WI38 (cell line): Measurements from ENCODE around the gene PSD.

Experiments
- H3K4me3 ChIP-seq: 2 replicates; pipeline ENCODE4 v1.5.1; 2011; ENCODE audit warnings: low read depth, mild to moderate bottlenecking, control low read depth, low read length
- CTCF ChIP-seq: IDR thresholded peaks from 2 replicates; pipeline ENCODE4 v1.5.1; 2012; ENCODE audit warnings: low read depth, mild to moderate bottlenecking, control low read depth, low read length

PSD gene

GRCh38 chr10:102423372-102423968 lies 4.9 kb upstream of the PSD start:
- TF ChIP-seq CTCF = no peak
- H3K4me3 ChIP-seq = no peak overlapping the region

GRCh38 chr10:102422545-102423129 lies 4.1 kb upstream of the PSD start:
- TF ChIP-seq CTCF = peak; percentile 82

GRCh38 chr10:102421757-102422512 lies 3.4 kb upstream of the PSD start:
- TF ChIP-seq CTCF = no peak
- H3K4me3 ChIP-seq = peak overlapping the region; percentile 90

More at GRCh38 chr10:102422545-102423129, 4.1 kb upstream of the PSD start:
- H3K4me3 ChIP-seq = peak overlapping the region; percentile 90; the same call in 1 of the 2 replicates

- H3K4me3 ChIP-seq = peak overlapping the region; percentile 90
- TF ChIP-seq CTCF = no peak
Measured at GRCh38 chr10:102421507-102421756, 2.8 kb upstream of the PSD start.

GRCh38 chr10:102420714-102421506 lies 2.3 kb upstream of the PSD start, which contains the start of gene FBXL15:
Gene FBXL15, plus strand, starts transcription at chr10:102420836. Its CDS starts 294 bp downstream, at chr10:102421130.
- peak within 1 kb of the TSS; percentile 90 for H3K4me3 ChIP-seq
- no peak for TF ChIP-seq CTCF

- TF ChIP-seq CTCF = no peak
- peak overlapping the region; percentile 90 for H3K4me3 ChIP-seq
Measured at GRCh38 chr10:102420181-102420713, 1.7 kb upstream of the PSD start.
